GM21576 (cell line): ENCODE measurements around the gene CEMIP.

Source experiments
- ATAC-seq: cut with Tn5 transposase; IDR thresholded peaks from one replicate; pipeline ENCODE4 v1.9.1; 2021; ENCODE audit warnings: mild to moderate bottlenecking, moderate library complexity; ENCODE audit not compliant: unreplicated experiment

CEMIP gene

GRCh38 chr15:80998251-80998650 is 219.1 kb downstream of the CEMIP start:
- no peak for ATAC-seq

DNA sequence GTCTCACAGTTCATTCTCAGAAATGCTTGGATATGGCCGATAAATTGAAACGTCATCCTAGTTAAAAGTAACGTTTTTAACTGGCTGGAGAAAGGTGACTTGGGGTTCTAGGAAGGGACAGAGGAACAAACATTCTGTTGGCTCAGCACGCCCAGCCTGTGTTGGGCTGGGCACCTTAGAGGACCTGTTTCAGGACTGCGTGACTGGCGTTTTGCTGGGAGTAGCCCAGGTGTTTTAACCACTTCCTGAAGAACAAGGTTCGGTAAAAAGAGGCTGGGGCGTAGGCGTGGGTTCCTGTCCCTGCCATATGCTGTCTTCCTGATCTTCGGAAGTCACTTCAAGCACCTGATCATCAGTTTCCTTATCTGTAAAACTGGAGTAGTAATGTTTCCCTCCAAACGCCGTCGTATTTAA is 220.5 kb downstream of the CEMIP start:
- peak; percentile 30 for ATAC-seq

DNA sequence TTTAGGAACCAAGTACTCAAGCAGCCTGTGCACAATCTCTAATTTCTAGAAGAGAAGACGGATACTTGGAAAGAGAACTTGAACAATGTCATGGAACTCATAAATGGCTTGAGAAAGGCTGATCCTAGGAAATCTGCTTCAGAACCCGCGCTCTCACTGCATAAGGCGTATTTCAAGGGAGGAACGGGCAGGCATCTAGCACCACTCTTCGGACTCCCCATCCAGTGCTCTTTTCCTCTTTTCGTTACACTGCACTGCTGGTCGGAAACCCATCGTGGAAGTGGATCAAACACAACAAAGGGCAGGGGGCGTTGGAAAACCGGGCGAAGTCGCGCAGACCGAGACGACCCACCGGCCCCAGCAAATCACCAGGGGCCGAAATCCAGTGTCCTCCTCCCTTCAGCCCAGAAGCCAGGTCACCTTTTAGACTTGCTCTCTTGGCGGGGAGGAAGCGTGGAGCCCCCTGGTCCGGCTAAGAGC is 221.0 kb downstream of the CEMIP start:
- no peak for ATAC-seq

GRCh38 chr15:81000624-81001151 is 221.5 kb downstream of the CEMIP start, which contains the start of gene TLNRD1:
Gene TLNRD1, plus strand, starts transcription at chr15:81000923. Its CDS starts 1,349 bp downstream, at chr15:81002272.
- ATAC-seq: peak; percentile 46
